Mesendoderm (in vitro differentiated cells): Measurements from ENCODE around the gene TMEM115.

Experiments
- DNase-seq: peaks from one replicate; pipeline ENCODE4 v3.0.0; 2013
- H2AK5ac ChIP-seq: 2 replicates; pipeline ENCODE4 v1.6.1; 2013; ENCODE audit warnings: low read length, inconsistent platforms
- H2BK120ac ChIP-seq: 2 replicates; pipeline ENCODE4 v1.6.1; 2013; ENCODE audit warnings: low read depth, mild to moderate bottlenecking, low read length, moderate library complexity, mixed read lengths
- H2BK15ac ChIP-seq: replicated peaks from 2 replicates; pipeline ENCODE4 v1.6.1; 2013; ENCODE audit warnings: low read depth, mild to moderate bottlenecking, moderate library complexity
- H2BK5ac ChIP-seq: 2 replicates; pipeline ENCODE4 v1.6.1; 2013; ENCODE audit warnings: low read length, inconsistent platforms
- H3K18ac ChIP-seq: 2 replicates; pipeline ENCODE4 v1.6.1; 2013; ENCODE audit warnings: mild to moderate bottlenecking, low read length, mixed read lengths
- H3K23ac ChIP-seq: one replicate; pipeline ENCODE4 v1.6.1; 2013; ENCODE audit warnings: low read length
- H3K27ac ChIP-seq: 2 replicates; pipeline ENCODE4 v1.5.1; 2013; ENCODE audit warnings: low read depth, mild to moderate bottlenecking, inconsistent platforms, low read length, moderate library complexity
- H3K27me3 ChIP-seq: 2 replicates; pipeline ENCODE4 v1.6.1; 2013; ENCODE audit warnings: low read length, control low read depth, mild to moderate bottlenecking, inconsistent platforms; ENCODE audit not compliant: insufficient read depth, poor library complexity
- H3K36me3 ChIP-seq: 2 replicates; pipeline ENCODE4 v1.6.1; 2013; ENCODE audit warnings: low read length, inconsistent platforms; ENCODE audit not compliant: control insufficient read depth, insufficient read depth
- H3K4ac ChIP-seq: one replicate; pipeline ENCODE4 v1.6.1; 2013; ENCODE audit warnings: low read depth, mild to moderate bottlenecking, low read length, moderate library complexity
- H3K4me1 ChIP-seq: 2 replicates; pipeline ENCODE4 v1.6.1; 2013; ENCODE audit warnings: low read depth, low read length, inconsistent platforms; ENCODE audit not compliant: control insufficient read depth
- H3K4me2 ChIP-seq: 2 replicates; pipeline ENCODE4 v1.6.1; 2013; ENCODE audit warnings: low read length
- H3K4me3 ChIP-seq: 2 replicates; pipeline ENCODE4 v1.5.1; 2013; ENCODE audit warnings: mild to moderate bottlenecking, low read length
- H3K56ac ChIP-seq: one replicate; pipeline ENCODE4 v1.6.1; 2013; ENCODE audit warnings: low read length
- H3K79me1 ChIP-seq: 2 replicates; pipeline ENCODE4 v1.6.1; 2013; ENCODE audit warnings: low read length, inconsistent platforms
- H3K79me2 ChIP-seq: 2 replicates; pipeline ENCODE4 v1.6.1; 2013; ENCODE audit warnings: mild to moderate bottlenecking, low read length; ENCODE audit not compliant: control insufficient read depth, insufficient read depth
- H3K9ac ChIP-seq: 2 replicates; pipeline ENCODE4 v1.6.1; 2013; ENCODE audit warnings: low read length, inconsistent platforms
- H4K5ac ChIP-seq: one replicate; pipeline ENCODE4 v1.6.1; 2013; ENCODE audit warnings: low read length
- H4K8ac ChIP-seq: one replicate; pipeline ENCODE4 v1.6.1; 2013; ENCODE audit warnings: low read depth, mild to moderate bottlenecking, control low read depth, low read length, moderate library complexity
- WGBS: extraction: QIAGEN DNeasy Blood & Tissue Kit; methylation state at CpG from one replicate; pipeline ENCODE4 v1.1.7; 2013; ENCODE audit warnings: low lambda C conversion rate, missing lambda C conversion rate; ENCODE audit not compliant: insufficient coverage; ENCODE audit errors: extremely low coverage; 5-methylcytosine and 5-hydroxymethylcytosine counted together

The TMEM115 gene

GRCh38 chr3:50358355-50358910 is 888 bp downstream of the TMEM115 start:
- H3K27ac ChIP-seq: no peak overlapping the region

GRCh38 chr3:50357481-50357880 is 1.8 kb downstream of the TMEM115 start:
- no CpG with 5 or more reads among the region's 1 CpG for WGBS
- H3K56ac ChIP-seq: peak overlapping the region; percentile 12
- peaks cover 28% of the 10 kb centered on the region for H3K79me1 ChIP-seq
- H2BK15ac ChIP-seq: no peak overlapping the region
- peaks cover 17% of the 10 kb centered on the region for H3K79me2 ChIP-seq
- H4K8ac ChIP-seq: no peak overlapping the region
- no peak overlapping the region for H3K4me3 ChIP-seq
- H3K36me3 ChIP-seq: peaks cover 3% of the 10 kb centered on the region
- peak overlapping the region; percentile 77 for H3K4me2 ChIP-seq
- H2BK5ac ChIP-seq: no peak overlapping the region
- H3K4me1 ChIP-seq: peaks cover 18% of the 10 kb centered on the region
- H3K4ac ChIP-seq: no peak overlapping the region
- H3K27ac ChIP-seq: no peak overlapping the region
- peak overlapping the region; percentile 97 for H3K9ac ChIP-seq
- no peak overlapping the region for H2AK5ac ChIP-seq
- no peak overlapping the region for H3K23ac ChIP-seq
- H2BK120ac ChIP-seq: no peak overlapping the region
- no peak for DNase-seq
- no peak overlapping the region for H4K5ac ChIP-seq
- no peaks in the 10 kb centered on the region for H3K27me3 ChIP-seq
- no peak overlapping the region for H3K18ac ChIP-seq

More at GRCh38 chr3:50358355-50358910, 888 bp downstream of the TMEM115 start:
- Histone ChIP-seq H3K18ac (no peak overlapping the region), H4K8ac (no peak overlapping the region), H4K5ac (no peak overlapping the region), H3K4me1 (peaks cover 18% of the 10 kb centered on the region), H3K9ac (peak overlapping the region; percentile 97), H2BK15ac (no peak overlapping the region), H3K36me3 (peaks cover 3% of the 10 kb centered on the region), H3K79me2 (peaks cover 17% of the 10 kb centered on the region), H3K79me1 (peaks cover 28% of the 10 kb centered on the region), H3K4me3 (peak overlapping the region; percentile 87), H3K4me2 (peak overlapping the region; percentile 77), H2BK120ac (no peak overlapping the region), H3K23ac (peak overlapping the region; percentile 24), H3K27me3 (no peaks in the 10 kb centered on the region), H3K56ac (peak overlapping the region; percentile 100), H2AK5ac (no peak overlapping the region), H3K4ac (no peak overlapping the region), H2BK5ac (no peak overlapping the region)
- no peak for DNase-seq
- WGBS: no CpG with 5 or more reads among the region's 24 CpGs

- no peak overlapping the region for H4K5ac ChIP-seq
- no peak overlapping the region for H3K4ac ChIP-seq
- no peak overlapping the region for H2AK5ac ChIP-seq
- H3K23ac ChIP-seq: no peak overlapping the region
- H3K27ac ChIP-seq: no peak overlapping the region
- no peak overlapping the region for H3K4me3 ChIP-seq
- peaks cover 18% of the 10 kb centered on the region for H3K4me1 ChIP-seq
- H3K18ac ChIP-seq: no peak overlapping the region
- H3K56ac ChIP-seq: no peak overlapping the region
- WGBS: no CpG with 5 or more reads among the region's 5 CpGs
- H3K4me2 ChIP-seq: no peak overlapping the region
- no peak for DNase-seq
- no peak overlapping the region for H2BK15ac ChIP-seq
- H3K36me3 ChIP-seq: peaks cover 3% of the 10 kb centered on the region
- no peak overlapping the region for H2BK5ac ChIP-seq
- no peak overlapping the region for H2BK120ac ChIP-seq
- peaks cover 28% of the 10 kb centered on the region for H3K79me1 ChIP-seq
- H4K8ac ChIP-seq: no peak overlapping the region
- H3K9ac ChIP-seq: peak overlapping the region; percentile 97
- H3K27me3 ChIP-seq: no peaks in the 10 kb centered on the region
- H3K79me2 ChIP-seq: peaks cover 17% of the 10 kb centered on the region
Measured at GRCh38 chr3:50356553-50356952, 2.8 kb downstream of the TMEM115 start.

- H3K4me3 ChIP-seq: no peak overlapping the region
- peaks cover 3% of the 10 kb centered on the region for H3K36me3 ChIP-seq
- no peak overlapping the region for H4K8ac ChIP-seq
- no peak overlapping the region for H3K4me2 ChIP-seq
- no peak overlapping the region for H3K27ac ChIP-seq
- H3K23ac ChIP-seq: no peak overlapping the region
- peaks cover 17% of the 10 kb centered on the region for H3K79me2 ChIP-seq
- H3K56ac ChIP-seq: no peak overlapping the region
- no peak overlapping the region for H3K9ac ChIP-seq
- no peak for DNase-seq
- H3K27me3 ChIP-seq: no peaks in the 10 kb centered on the region
- no peak overlapping the region for H2BK15ac ChIP-seq
- no peak overlapping the region for H4K5ac ChIP-seq
- peaks cover 28% of the 10 kb centered on the region for H3K79me1 ChIP-seq
- H3K4ac ChIP-seq: no peak overlapping the region
- H2BK5ac ChIP-seq: no peak overlapping the region
- H3K18ac ChIP-seq: no peak overlapping the region
- H3K4me1 ChIP-seq: peaks cover 21% of the 10 kb centered on the region
- H2BK120ac ChIP-seq: no peak overlapping the region
- no peak overlapping the region for H2AK5ac ChIP-seq
- no CpG with 5 or more reads among the region's 5 CpGs for WGBS
Measured at GRCh38 chr3:50355829-50356552, 3.3 kb downstream of the TMEM115 start.

GRCh38 chr3:50354850-50355249 is 4.5 kb downstream of the TMEM115 start:
- H3K27me3 ChIP-seq: no peaks in the 10 kb centered on the region
- H3K9ac ChIP-seq: no peak overlapping the region
- H3K4ac ChIP-seq: no peak overlapping the region
- H3K27ac ChIP-seq: no peak overlapping the region
- H2BK120ac ChIP-seq: no peak overlapping the region
- WGBS: no CpG with 5 or more reads among the region's 7 CpGs
- no peak overlapping the region for H2BK15ac ChIP-seq
- H4K8ac ChIP-seq: no peak overlapping the region
- H3K4me1 ChIP-seq: peaks cover 26% of the 10 kb centered on the region
- H2AK5ac ChIP-seq: no peak overlapping the region
- DNase-seq: no peak
- H3K23ac ChIP-seq: no peak overlapping the region
- H3K56ac ChIP-seq: no peak overlapping the region
- H3K36me3 ChIP-seq: peaks cover 3% of the 10 kb centered on the region
- H3K4me2 ChIP-seq: no peak overlapping the region
- H3K4me3 ChIP-seq: no peak overlapping the region
- H3K79me2 ChIP-seq: peaks cover 17% of the 10 kb centered on the region
- H3K18ac ChIP-seq: no peak overlapping the region
- H4K5ac ChIP-seq: no peak overlapping the region
- peaks cover 28% of the 10 kb centered on the region for H3K79me1 ChIP-seq
- H2BK5ac ChIP-seq: no peak overlapping the region
